HG03457 (cell line): Measurements from ENCODE around the gene OR51B4.
"Not testable (repeated sequence)": the region's sequence is repeated elsewhere in the genome, so short reads cannot be mapped to it uniquely, and the experiment has no call there.

Source experiments
- ATAC-seq: cut with Tn5 transposase; IDR thresholded peaks from one replicate; pipeline ENCODE4 v1.9.1; 2021; ENCODE audit warnings: moderate number of reproducible peaks; ENCODE audit not compliant: unreplicated experiment

The OR51B4 gene

GRCh38 chr11:5294342-5294995, 7.3 kb downstream of the OR51B4 start:
- ATAC-seq = not testable (repeated sequence)

DNA sequence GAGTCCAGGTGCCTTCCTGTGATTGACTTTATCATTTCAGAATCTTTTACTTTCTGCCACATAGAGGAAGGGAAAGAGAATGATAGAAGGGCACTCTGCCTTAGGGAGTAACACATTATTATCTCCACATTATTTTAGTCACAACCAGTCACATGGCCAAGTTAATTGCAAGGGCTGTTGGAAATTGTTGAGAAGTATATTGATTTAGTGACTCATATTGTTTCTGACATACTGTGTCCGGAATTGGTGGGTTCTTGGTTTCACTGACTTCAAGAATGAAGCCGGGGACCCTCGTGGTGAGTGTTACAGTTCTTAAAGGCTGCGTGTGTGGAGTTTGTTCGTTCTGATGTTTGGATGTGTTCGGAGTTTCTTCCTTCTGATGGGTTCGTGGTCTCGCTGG, 8.7 kb downstream of the OR51B4 start:
- no peak for ATAC-seq

DNA sequence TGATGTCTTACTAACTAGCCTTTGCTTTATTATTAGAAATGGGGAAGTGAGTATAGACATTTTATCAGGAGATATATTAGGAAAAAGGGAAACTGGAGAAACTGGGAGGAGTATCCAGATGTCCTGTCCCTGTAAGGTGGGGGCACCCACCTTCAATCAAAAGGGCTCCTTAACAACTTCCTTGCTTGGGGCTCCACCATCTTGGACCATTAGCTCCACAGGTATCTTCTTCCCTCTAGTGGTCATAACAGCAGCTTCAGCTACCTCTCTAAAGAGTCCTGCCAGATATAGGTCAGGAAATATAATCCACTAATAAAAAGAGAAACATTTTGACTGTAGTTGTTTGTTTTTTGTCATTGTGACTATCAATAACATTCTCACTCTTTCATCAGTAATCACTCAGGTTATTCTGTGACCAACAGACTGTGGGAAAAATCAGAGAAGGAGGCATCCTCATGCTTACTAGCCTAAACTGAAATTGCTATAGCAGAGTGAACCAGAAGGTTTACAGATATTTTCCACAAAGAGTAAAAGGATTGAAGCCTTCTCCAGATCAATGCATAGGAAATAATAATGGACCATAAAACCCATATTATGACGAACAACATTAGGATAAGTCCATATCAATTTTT, 10.4 kb downstream of the OR51B4 start:
- ATAC-seq = peak; percentile 76

- ATAC-seq = no peak
Measured at GRCh38 chr11:5290106-5290505, 11.6 kb downstream of the OR51B4 start.

- no peak for ATAC-seq
Measured at GRCh38 chr11:5289696-5290095, 12.1 kb downstream of the OR51B4 start.

DNA sequence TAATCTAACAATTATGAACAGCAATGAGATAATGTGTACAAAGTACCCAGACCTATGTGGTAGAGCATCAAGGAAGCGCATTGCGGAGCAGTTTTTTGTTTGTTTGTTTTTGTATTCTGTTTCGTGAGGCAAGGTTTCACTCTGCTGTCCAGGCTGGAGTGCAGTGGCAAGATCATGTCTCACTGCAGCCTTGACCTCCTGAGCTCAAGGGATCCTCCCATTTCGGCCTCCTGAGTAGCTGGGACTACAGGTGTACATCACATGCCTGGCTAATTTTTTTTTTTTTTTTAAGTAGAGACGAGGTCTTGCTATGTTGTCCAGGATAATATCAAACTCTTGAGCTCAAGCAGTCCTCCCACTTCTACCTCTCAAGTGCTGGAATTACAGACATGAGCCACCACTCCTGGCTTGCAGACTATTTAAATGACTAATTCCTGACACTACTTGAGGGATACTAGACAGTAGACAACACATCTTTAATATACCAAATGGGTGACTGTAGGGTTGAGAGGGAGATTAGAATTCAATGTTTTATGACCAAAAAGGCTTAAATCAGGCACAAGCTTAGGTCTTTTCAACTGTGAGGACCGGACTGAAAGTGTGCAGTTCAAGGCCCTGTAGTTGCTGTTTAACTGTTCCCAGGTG, 12.7 kb downstream of the OR51B4 start:
- ATAC-seq = no peak

GRCh38 chr11:5288108-5288905, 13.4 kb downstream of the OR51B4 start:
- ATAC-seq = no peak

- ATAC-seq = no peak
Measured at GRCh38 chr11:5286901-5287300, 14.8 kb downstream of the OR51B4 start.

GRCh38 chr11:5286351-5286750, 15.4 kb downstream of the OR51B4 start:
- ATAC-seq = no peak

- no peak for ATAC-seq
Measured at GRCh38 chr11:5285703-5286340, 15.9 kb downstream of the OR51B4 start.

GRCh38 chr11:5284637-5285036, 17.1 kb downstream of the OR51B4 start:
- no peak for ATAC-seq

DNA sequence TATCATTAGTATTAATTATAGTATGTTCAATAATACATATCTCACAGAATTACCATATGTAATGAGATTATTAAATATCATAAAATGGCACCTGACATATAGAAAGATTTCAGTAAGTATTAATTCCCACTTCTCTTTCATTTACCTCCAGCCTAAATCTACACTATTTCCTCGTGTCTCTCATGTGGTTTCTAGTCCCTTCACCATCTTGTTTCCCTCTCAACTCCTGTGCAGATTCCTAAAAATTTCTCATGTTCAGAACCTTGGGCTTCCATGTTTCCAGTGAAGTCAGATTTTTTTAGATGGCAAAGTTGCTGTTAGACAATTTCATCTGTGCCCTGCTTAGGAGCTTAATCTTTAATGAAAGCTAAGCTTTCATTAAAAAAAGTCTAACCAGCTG, 17.9 kb downstream of the OR51B4 start:
- no peak for ATAC-seq

GRCh38 chr11:5283086-5283485, 18.7 kb downstream of the OR51B4 start:
- ATAC-seq = no peak

DNA sequence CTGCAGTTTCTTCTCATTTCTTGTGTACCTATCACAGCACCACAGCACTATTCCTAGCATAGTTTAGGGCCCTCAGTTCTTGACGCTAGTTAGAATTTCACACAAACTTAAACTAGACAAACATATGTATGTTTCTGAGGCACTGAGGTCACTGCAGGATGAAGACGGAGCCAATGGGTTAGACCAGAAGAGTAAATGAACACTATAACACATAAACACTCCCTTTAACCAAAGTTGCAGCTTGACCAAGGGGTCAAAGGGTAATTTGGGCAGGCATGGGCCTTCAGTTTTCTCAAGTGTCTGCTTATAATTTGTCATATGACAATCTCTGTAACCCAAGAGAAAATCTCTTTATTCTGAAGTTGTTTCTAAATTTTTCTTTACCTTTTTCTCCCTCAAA, 19.1 kb downstream of the OR51B4 start:
- no peak for ATAC-seq

- ATAC-seq = no peak
Measured at GRCh38 chr11:5281596-5281995, 20.1 kb downstream of the OR51B4 start.

GRCh38 chr11:5280582-5281102, 21.1 kb downstream of the OR51B4 start:
- ATAC-seq = peak; percentile 90

- no peak for ATAC-seq
Measured at GRCh38 chr11:5279471-5280090, 22.2 kb downstream of the OR51B4 start.

DNA sequence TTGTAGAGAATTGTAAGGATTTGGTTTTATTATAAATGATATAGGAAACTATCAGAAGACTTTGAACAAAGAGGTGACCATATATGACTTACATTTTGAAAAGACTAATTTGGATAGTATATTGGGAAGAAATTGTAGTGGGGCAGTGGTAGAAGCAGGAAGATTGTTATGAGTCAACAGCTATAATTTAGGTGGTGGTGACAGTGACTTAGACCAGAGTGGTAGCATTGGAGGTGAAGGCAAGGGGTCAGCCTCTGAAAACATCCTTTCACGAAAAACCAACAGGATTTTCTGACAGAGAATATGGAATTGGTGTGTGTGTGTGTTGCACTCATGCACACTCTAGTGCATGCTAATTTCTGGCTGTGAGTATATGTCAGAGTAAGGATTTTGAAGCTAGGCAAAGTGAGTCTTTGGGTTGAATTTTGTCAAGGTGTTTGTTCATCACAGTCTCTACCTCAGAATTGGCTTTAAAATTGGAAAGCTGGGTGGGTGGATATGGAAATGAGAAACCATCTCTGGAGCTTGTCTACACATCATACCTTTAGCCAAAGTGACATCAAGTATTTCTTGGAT, 23.9 kb downstream of the OR51B4 start:
- no peak for ATAC-seq

GRCh38 chr11:5276697-5277096, 25.0 kb downstream of the OR51B4 start:
- no peak for ATAC-seq
